Mesenchymal stem cell (in vitro differentiated cells and primary cell): Measurements from ENCODE around the gene RTL3.

ENCODE experiments used
- DNase-seq: peaks from one replicate; pipeline ENCODE4 v3.0.0-alpha.2; 2013
- H2AFZ ChIP-seq: one replicate; pipeline ENCODE4 v1.6.1; 2013; ENCODE audit warnings: low read depth, mild to moderate bottlenecking, control low read depth, inconsistent platforms, low read length, moderate library complexity
- H2AK5ac ChIP-seq: 2 replicates; pipeline ENCODE4 v1.6.1; 2013; ENCODE audit warnings: low read length, moderate library complexity, mild to moderate bottlenecking, inconsistent platforms; ENCODE audit not compliant: severe bottlenecking
- H2BK120ac ChIP-seq: one replicate; pipeline ENCODE4 v1.6.1; 2013; ENCODE audit warnings: low read depth, mild to moderate bottlenecking, inconsistent platforms, low read length, moderate library complexity
- H2BK12ac ChIP-seq, 2 experiments: one replicate each; pipeline ENCODE4 v1.6.1; 2013; ENCODE audit warnings: inconsistent platforms in 2 of 2, low read length in 2 of 2, mild to moderate bottlenecking in 2 of 2, moderate library complexity in 2 of 2, control low read depth in 1 of 2
- H2BK15ac ChIP-seq: one replicate; pipeline ENCODE4 v1.6.1; 2013; ENCODE audit warnings: mild to moderate bottlenecking, low read depth, inconsistent platforms; ENCODE audit not compliant: poor library complexity, severe bottlenecking
- H2BK5ac ChIP-seq: 2 replicates; pipeline ENCODE4 v1.6.1; 2013; ENCODE audit warnings: low read depth, mild to moderate bottlenecking, low read length, control low read depth, inconsistent platforms; ENCODE audit not compliant: poor library complexity, severe bottlenecking
- H3K14ac ChIP-seq, 2 experiments: one replicate each; pipeline ENCODE4 v1.6.1; 2013; ENCODE audit warnings: inconsistent platforms in 2 of 2, low read length in 2 of 2, control low read depth in 1 of 2, mild to moderate bottlenecking in 1 of 2, moderate library complexity in 1 of 2
- H3K18ac ChIP-seq, 2 experiments: one replicate each; pipeline ENCODE4 v1.6.1; 2013; ENCODE audit warnings: inconsistent platforms in 2 of 2, low read length in 2 of 2, control low read depth in 1 of 2, low read depth in 1 of 2, mild to moderate bottlenecking in 1 of 2
- H3K23ac ChIP-seq, 2 experiments: one replicate each; pipeline ENCODE4 v1.6.1; 2013; ENCODE audit warnings: inconsistent platforms in 2 of 2, low read length in 2 of 2, mild to moderate bottlenecking in 2 of 2, moderate library complexity in 2 of 2, control low read depth in 1 of 2
- H3K27ac ChIP-seq: 2 replicates; pipeline ENCODE4 v1.5.1; 2013; ENCODE audit warnings: mild to moderate bottlenecking, moderate library complexity, low read length, control low read depth, inconsistent platforms; ENCODE audit not compliant: poor library complexity, severe bottlenecking
- H3K27me3 ChIP-seq, 2 experiments: 2 replicates each; pipeline versions ENCODE4 v1.6.1 to v1.7.0; 2013; ENCODE audit warnings: low read length in 2 of 2, mild to moderate bottlenecking in 2 of 2, moderate library complexity in 2 of 2, control low read depth in 1 of 2, inconsistent platforms in 1 of 2; ENCODE audit not compliant: control insufficient read depth in 1 of 2, insufficient read depth in 1 of 2
- H3K36me3 ChIP-seq, 2 experiments: 2 replicates each; pipeline versions ENCODE4 v1.6.1 to v1.7.0; 2013; ENCODE audit warnings: low read length in 2 of 2, control low read depth in 1 of 2, inconsistent platforms in 1 of 2, low read depth in 1 of 2, mild to moderate bottlenecking in 1 of 2; ENCODE audit not compliant: insufficient read depth in 2 of 2, control insufficient read depth in 1 of 2
- H3K4ac ChIP-seq, 2 experiments: one replicate each; pipeline ENCODE4 v1.6.1; 2013; ENCODE audit warnings: inconsistent platforms in 2 of 2, low read length in 2 of 2, mild to moderate bottlenecking in 2 of 2, moderate library complexity in 2 of 2, control low read depth in 1 of 2, low read depth in 1 of 2
- H3K4me1 ChIP-seq: 2 replicates; pipeline ENCODE4 v1.6.1; 2013; ENCODE audit warnings: low read depth, low read length, control low read depth; ENCODE audit not compliant: control insufficient read depth, insufficient read depth
- H3K4me2 ChIP-seq: 2 replicates; pipeline ENCODE4 v1.6.1; 2013; ENCODE audit warnings: low read length, mild to moderate bottlenecking, inconsistent platforms; ENCODE audit not compliant: poor library complexity, severe bottlenecking
- H3K4me3 ChIP-seq, 2 experiments: 2 replicates each; pipeline versions ENCODE4 v1.5.1 to v1.7.0; 2013; ENCODE audit warnings: low read length in 2 of 2, mild to moderate bottlenecking in 2 of 2, control low read depth in 1 of 2, low read depth in 1 of 2; ENCODE audit not compliant: insufficient read depth in 1 of 2
- H3K79me1 ChIP-seq: replicated peaks from 2 replicates; pipeline ENCODE4 v1.6.1; 2013; ENCODE audit warnings: mild to moderate bottlenecking, control low read depth, low read length, inconsistent platforms; ENCODE audit not compliant: poor library complexity, severe bottlenecking
- H3K9ac ChIP-seq: 2 replicates; pipeline ENCODE4 v1.7.0; 2013; ENCODE audit warnings: mild to moderate bottlenecking, low read length, moderate library complexity
- H3K9me3 ChIP-seq: 2 replicates; pipeline ENCODE4 v1.7.0; 2013; ENCODE audit warnings: mild to moderate bottlenecking, low read length; ENCODE audit not compliant: control insufficient read depth
- H4K8ac ChIP-seq: one replicate; pipeline ENCODE4 v1.6.1; 2013; ENCODE audit warnings: inconsistent platforms, mild to moderate bottlenecking, low read length, moderate library complexity
- H4K91ac ChIP-seq: one replicate; pipeline ENCODE4 v1.6.1; 2013; ENCODE audit warnings: mild to moderate bottlenecking, low read length, inconsistent platforms
- WGBS: methylation state at CpG from one replicate; pipeline ENCODE4 v1.1.7; 2013; ENCODE audit warnings: mixed read lengths; 5-methylcytosine and 5-hydroxymethylcytosine counted together

Gene RTL3

DNA sequence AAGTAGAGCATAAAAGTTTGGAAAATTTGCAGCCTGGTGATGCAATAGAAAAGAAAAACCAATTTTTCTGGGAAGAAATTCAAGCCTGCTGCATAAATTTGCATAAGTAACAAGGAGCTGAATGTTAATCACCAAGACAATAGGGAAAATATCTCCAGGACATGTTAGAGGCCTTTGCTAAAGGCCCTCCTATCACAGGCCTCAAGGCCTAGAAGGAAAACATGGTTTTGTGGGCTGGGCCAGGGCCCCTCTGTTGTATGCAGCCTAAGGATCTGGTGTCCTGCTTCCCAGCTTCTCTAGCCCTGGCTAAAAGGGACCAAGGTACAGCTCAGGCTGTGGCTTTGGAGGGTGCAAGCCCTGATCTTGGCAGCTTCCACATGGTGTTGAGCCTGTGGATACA is 6.2 kb upstream of the RTL3 start:
- no peak overlapping the region for H3K4ac ChIP-seq
- H3K18ac ChIP-seq: no peak overlapping the region
- H3K27me3 ChIP-seq: no peaks in the 10 kb centered on the region
- H3K9me3 ChIP-seq: no peaks in the 10 kb centered on the region
- H2AFZ ChIP-seq: no peak overlapping the region
- H2AK5ac ChIP-seq: no peak overlapping the region
- H3K23ac ChIP-seq: no peak overlapping the region
- H3K79me1 ChIP-seq: no peaks in the 10 kb centered on the region
- DNase-seq: no peak
- H3K4me3 ChIP-seq: no peak overlapping the region
- H3K9ac ChIP-seq: no peak overlapping the region
- no peak overlapping the region for H3K14ac ChIP-seq
- H3K4me2 ChIP-seq: no peak overlapping the region
- H2BK120ac ChIP-seq: no peak overlapping the region
- H4K8ac ChIP-seq: no peak overlapping the region
- H2BK12ac ChIP-seq: no peak overlapping the region
- H3K36me3 ChIP-seq: no peaks in the 10 kb centered on the region
- H3K4me1 ChIP-seq: no peaks in the 10 kb centered on the region
- no peak overlapping the region for H3K27ac ChIP-seq
- no peak overlapping the region for H2BK5ac ChIP-seq
- no peak overlapping the region for H4K91ac ChIP-seq
- no peak overlapping the region for H2BK15ac ChIP-seq

DNA sequence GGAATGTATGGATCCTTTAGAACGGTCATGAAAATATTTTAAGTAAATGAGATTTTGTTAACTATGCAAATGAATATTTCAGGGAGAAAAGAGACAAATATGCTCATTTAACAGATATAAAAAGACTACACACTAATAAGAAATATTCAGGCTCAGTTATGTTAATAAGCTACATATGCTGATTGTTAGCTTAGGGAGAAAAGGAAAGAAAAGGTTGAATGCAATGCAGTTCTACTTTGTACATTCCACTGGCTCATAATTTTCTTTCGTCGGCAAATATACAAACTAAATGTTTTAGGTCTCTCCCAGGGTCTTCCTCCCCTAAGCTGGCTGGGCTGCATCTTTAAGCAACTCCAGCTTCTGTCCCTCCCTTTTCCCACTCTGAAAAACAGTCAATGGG is 2.7 kb upstream of the RTL3 start:
- no peak overlapping the region for H3K9ac ChIP-seq
- 91% methylated on average over 2 of the region's 3 CpGs for WGBS
- no peaks in the 10 kb centered on the region for H3K9me3 ChIP-seq
- no peak overlapping the region for H2AFZ ChIP-seq
- H3K18ac ChIP-seq: no peak overlapping the region
- H2BK120ac ChIP-seq: no peak overlapping the region
- H2BK15ac ChIP-seq: no peak overlapping the region
- H3K14ac ChIP-seq: no peak overlapping the region
- no peak overlapping the region for H2BK12ac ChIP-seq
- H3K4me1 ChIP-seq: peaks cover 1% of the 10 kb centered on the region
- no peak overlapping the region for H3K23ac ChIP-seq
- H2BK5ac ChIP-seq: no peak overlapping the region
- no peaks in the 10 kb centered on the region for H3K79me1 ChIP-seq
- no peak for DNase-seq
- no peak overlapping the region for H3K27ac ChIP-seq
- H3K27me3 ChIP-seq: no peaks in the 10 kb centered on the region
- no peak overlapping the region for H2AK5ac ChIP-seq
- H3K36me3 ChIP-seq: no peaks in the 10 kb centered on the region
- no peak overlapping the region for H4K8ac ChIP-seq
- no peak overlapping the region for H4K91ac ChIP-seq
- no peak overlapping the region for H3K4me2 ChIP-seq
- no peak overlapping the region for H3K4ac ChIP-seq
- H3K4me3 ChIP-seq: no peak overlapping the region

DNA sequence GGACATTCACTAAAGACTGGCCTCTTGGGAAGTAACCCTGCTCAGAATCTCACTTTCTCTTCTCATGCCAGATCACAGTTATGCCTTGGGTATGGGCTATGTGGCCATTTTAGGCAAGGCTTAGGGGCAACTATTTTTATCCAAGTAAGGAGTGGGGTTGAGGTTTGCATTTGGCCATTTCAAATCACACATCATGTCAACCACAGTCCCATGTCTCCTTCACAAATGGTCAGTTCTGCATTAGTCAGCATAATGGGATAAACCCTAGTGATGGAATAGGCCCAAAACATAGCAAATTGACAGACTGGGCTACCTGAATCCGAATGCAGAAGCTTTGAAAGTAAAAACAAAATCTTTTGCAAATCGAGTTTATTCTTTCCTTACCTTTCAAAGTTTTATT is 827 bp upstream of the RTL3 start:
- H3K4me3 ChIP-seq: no peak overlapping the region
- no peak overlapping the region for H3K14ac ChIP-seq
- peak overlapping the region; percentile 31 for H3K9ac ChIP-seq
- peak overlapping the region; percentile 83 for H2AK5ac ChIP-seq
- no peaks in the 10 kb centered on the region for H3K27me3 ChIP-seq
- no peaks in the 10 kb centered on the region for H3K79me1 ChIP-seq
- no peak overlapping the region for H3K23ac ChIP-seq
- no peak overlapping the region for H3K4me2 ChIP-seq
- no peak for DNase-seq
- no peaks in the 10 kb centered on the region for H3K9me3 ChIP-seq
- WGBS: 83% methylated on average over 1 of the region's 2 CpGs
- H2BK120ac ChIP-seq: no peak overlapping the region
- H4K91ac ChIP-seq: no peak overlapping the region
- no peaks in the 10 kb centered on the region for H3K36me3 ChIP-seq
- no peak overlapping the region for H3K27ac ChIP-seq
- no peak overlapping the region for H2BK15ac ChIP-seq
- H2AFZ ChIP-seq: no peak overlapping the region
- H2BK5ac ChIP-seq: no peak overlapping the region
- no peak overlapping the region for H4K8ac ChIP-seq
- H3K4ac ChIP-seq: no peak overlapping the region
- peaks cover 1% of the 10 kb centered on the region for H3K4me1 ChIP-seq
- peak overlapping the region; percentile 18 to 39 for H2BK12ac ChIP-seq
- H3K18ac ChIP-seq: no peak overlapping the region

DNA sequence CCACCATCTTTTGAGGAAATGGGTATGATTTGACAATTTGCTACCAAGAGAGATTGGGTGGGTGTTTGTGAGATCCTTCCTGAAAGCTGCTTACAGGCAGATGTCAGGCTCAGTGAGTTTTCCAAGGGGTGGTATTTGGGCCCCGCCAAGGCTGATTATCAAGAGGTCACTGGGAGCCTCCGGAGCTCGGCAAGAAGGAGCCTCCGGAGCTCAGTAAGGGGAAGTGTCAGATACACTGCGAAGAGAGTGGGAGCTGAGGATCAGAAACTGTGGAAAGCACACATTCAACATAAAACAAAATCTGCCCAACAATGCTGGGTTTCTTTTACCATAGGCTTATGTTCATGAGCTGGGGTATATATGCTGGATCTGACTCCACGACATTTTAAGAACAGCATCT is 714 bp downstream of the RTL3 start:
- DNase-seq: no peak
- WGBS: no CpG with 5 or more reads among the region's 6 CpGs
- Histone ChIP-seq H3K36me3 (no peaks in the 10 kb centered on the region), H3K27me3 (no peaks in the 10 kb centered on the region), H2BK12ac (no peak overlapping the region), H3K9ac (peak overlapping the region; percentile 41), H3K4me1 (peaks cover 3% of the 10 kb centered on the region), H3K4me2 (no peak overlapping the region), H3K14ac (no peak overlapping the region), H4K8ac (no peak overlapping the region), H2BK15ac (no peak overlapping the region), H2AFZ (no peak overlapping the region), H3K27ac (no peak overlapping the region), H3K79me1 (no peaks in the 10 kb centered on the region), H3K4ac (no peak overlapping the region), H2BK5ac (no peak overlapping the region), H3K23ac (no peak overlapping the region), H4K91ac (no peak overlapping the region), H3K18ac (no peak overlapping the region), H2AK5ac (no peak overlapping the region), H3K9me3 (no peaks in the 10 kb centered on the region), H3K4me3 (no peak overlapping the region), H2BK120ac (no peak overlapping the region)
